ENCODE measurements around the gene GBE1.

GRCh38 chr3:81643721-81644120 lies 117.7 kb downstream of the GBE1 start:
- TF ChIP-seq ZSCAN18 (tag by site-specific recombination; IDR thresholded peaks at IDR 0.05) = no peak
- TF ChIP-seq PATZ1 (tag by site-specific recombination; IDR thresholded peaks at IDR 0.05) = no peak
